ENCODE data around the gene NOS3. TPM values are rescaled to one million over a fixed set of nuclear protein-coding genes. Genes with fewer than 3 reads are reported as not detected.

The NOS3 gene
- total RNA-seq, 1 donor from 2014 or later = 1.8 TPM

GRCh38 chr7:151005566-151005965, 14.7 kb downstream of the NOS3 start:
- TF ChIP-seq, protein P1, sequence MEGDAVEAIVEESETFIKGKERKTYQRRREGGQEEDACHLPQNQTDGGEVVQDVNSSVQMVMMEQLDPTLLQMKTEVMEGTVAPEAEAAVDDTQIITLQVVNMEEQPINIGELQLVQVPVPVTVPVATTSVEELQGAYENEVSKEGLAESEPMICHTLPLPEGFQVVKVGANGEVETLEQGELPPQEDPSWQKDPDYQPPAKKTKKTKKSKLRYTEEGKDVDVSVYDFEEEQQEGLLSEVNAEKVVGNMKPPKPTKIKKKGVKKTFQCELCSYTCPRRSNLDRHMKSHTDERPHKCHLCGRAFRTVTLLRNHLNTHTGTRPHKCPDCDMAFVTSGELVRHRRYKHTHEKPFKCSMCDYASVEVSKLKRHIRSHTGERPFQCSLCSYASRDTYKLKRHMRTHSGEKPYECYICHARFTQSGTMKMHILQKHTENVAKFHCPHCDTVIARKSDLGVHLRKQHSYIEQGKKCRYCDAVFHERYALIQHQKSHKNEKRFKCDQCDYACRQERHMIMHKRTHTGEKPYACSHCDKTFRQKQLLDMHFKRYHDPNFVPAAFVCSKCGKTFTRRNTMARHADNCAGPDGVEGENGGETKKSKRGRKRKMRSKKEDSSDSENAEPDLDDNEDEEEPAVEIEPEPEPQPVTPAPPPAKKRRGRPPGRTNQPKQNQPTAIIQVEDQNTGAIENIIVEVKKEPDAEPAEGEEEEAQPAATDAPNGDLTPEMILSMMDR (IDR thresholded peaks at IDR 0.05; ENCODE audit: insufficient read depth, low read depth, low read length) = no peak
- TF ChIP-seq EZH2 (IDR thresholded peaks at IDR 0.05; ENCODE audit: insufficient read depth, low read length) = no peak
- no peaks in the 10 kb centered on the region for H3K36me3 ChIP-seq (ENCODE audit: insufficient read depth, low read length)
- no peak overlapping the region for H2AFZ ChIP-seq (ENCODE audit: low read depth, low read length)
- H3K9ac ChIP-seq (ENCODE audit: low read length) = no peak overlapping the region
- FAIRE-seq (no peak), DNase-seq (ENCODE audit: low read depth) (no peak)
- H3K27ac Mint-ChIP-seq (ENCODE audit: unreplicated experiment) = no peak overlapping the region
- H3K9me3 Mint-ChIP-seq (ENCODE audit: unreplicated experiment) = no peaks in the 10 kb centered on the region
- no peak overlapping the region for H3K4me2 ChIP-seq (ENCODE audit: low read length)
- H3K79me2 ChIP-seq (ENCODE audit: insufficient read depth, low read length) = no peaks in the 10 kb centered on the region
- no peak overlapping the region for H3K4me3 Mint-ChIP-seq (ENCODE audit: unreplicated experiment)
- no peaks in the 10 kb centered on the region for H4K20me1 ChIP-seq (ENCODE audit: insufficient read depth, low read length)
- no peak overlapping the region for H3K27ac ChIP-seq (ENCODE audit: low read depth, low read length)
- H3K4me1 ChIP-seq (ENCODE audit: insufficient read depth, low read length) = peaks cover 2% of the 10 kb centered on the region
- H3K4me3 ChIP-seq (ENCODE audit: insufficient read depth, low read depth, low read length) = no peak overlapping the region
- H3K27me3 Mint-ChIP-seq (ENCODE audit: low read depth, unreplicated experiment) = peaks cover 33% of the 10 kb centered on the region
- H3K36me3 Mint-ChIP-seq (ENCODE audit: low read depth, unreplicated experiment) = no peaks in the 10 kb centered on the region
- H3K27me3 ChIP-seq (ENCODE audit: insufficient read depth, low read length) = peaks cover 4% of the 10 kb centered on the region
- no peaks in the 10 kb centered on the region for H3K9me3 ChIP-seq (ENCODE audit: insufficient read depth, low read depth, low read length)
- peaks cover 4% of the 10 kb centered on the region for H3K4me1 Mint-ChIP-seq (ENCODE audit: low read depth, unreplicated experiment)

- peaks cover 8% of the 10 kb centered on the region for H3K4me1 Mint-ChIP-seq (ENCODE audit: low read depth, unreplicated experiment)
- H3K27me3 Mint-ChIP-seq (ENCODE audit: low read depth, unreplicated experiment) = peaks cover 32% of the 10 kb centered on the region
- Histone ChIP-seq H3K36me3 (ENCODE audit: insufficient read depth, low read length) (no peaks in the 10 kb centered on the region), H3K9me3 (ENCODE audit: insufficient read depth, low read depth, low read length) (no peaks in the 10 kb centered on the region), H3K27ac (ENCODE audit: low read depth, low read length) (no peak overlapping the region), H3K4me1 (ENCODE audit: insufficient read depth, low read length) (peaks cover 5% of the 10 kb centered on the region), H2AFZ (ENCODE audit: low read depth, low read length) (no peak overlapping the region), H3K79me2 (ENCODE audit: insufficient read depth, low read length) (no peaks in the 10 kb centered on the region), H3K4me2 (ENCODE audit: low read length) (no peak overlapping the region), H3K9ac (ENCODE audit: low read length) (no peak overlapping the region), H4K20me1 (ENCODE audit: insufficient read depth, low read length) (no peaks in the 10 kb centered on the region), H3K27me3 (ENCODE audit: insufficient read depth, low read length) (peaks cover 4% of the 10 kb centered on the region), H3K4me3 (ENCODE audit: insufficient read depth, low read depth, low read length) (no peak overlapping the region)
- no peak overlapping the region for H3K4me3 Mint-ChIP-seq (ENCODE audit: unreplicated experiment)
- H3K9me3 Mint-ChIP-seq (ENCODE audit: unreplicated experiment) = no peaks in the 10 kb centered on the region
- H3K36me3 Mint-ChIP-seq (ENCODE audit: low read depth, unreplicated experiment) = no peaks in the 10 kb centered on the region
- no peak for TF ChIP-seq EZH2 (IDR thresholded peaks at IDR 0.05; ENCODE audit: insufficient read depth, low read length)
- DNase-seq (ENCODE audit: low read depth) = no peak
- no peak for FAIRE-seq
- no peak overlapping the region for H3K27ac Mint-ChIP-seq (ENCODE audit: unreplicated experiment)
Measured at GRCh38 chr7:151006590-151007300, 15.9 kb downstream of the NOS3 start.

DNA sequence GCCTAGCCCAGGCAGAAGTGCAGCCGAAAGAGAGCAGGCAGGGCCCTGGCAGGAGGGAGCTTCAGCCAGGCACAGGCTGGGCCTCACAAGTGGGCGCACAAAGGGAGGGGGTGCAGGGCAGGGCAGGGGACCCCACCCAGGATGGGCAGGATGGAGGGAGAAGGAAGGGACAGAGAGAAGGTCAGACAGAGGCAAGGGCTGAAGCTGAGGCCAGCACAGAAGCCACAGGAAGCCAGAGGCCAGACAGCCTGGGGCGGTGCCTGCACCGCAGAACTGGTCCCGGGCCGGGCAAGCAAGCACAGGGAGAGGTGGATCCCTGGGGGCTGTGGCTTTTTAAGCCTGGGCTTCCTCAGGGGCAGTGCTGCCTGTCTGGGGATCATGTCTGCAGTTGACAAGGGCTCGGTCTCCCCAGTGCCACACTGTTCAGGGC, 16.7 kb downstream of the NOS3 start:
- Histone ChIP-seq H3K27ac (ENCODE audit: low read depth, low read length) (no peak overlapping the region), H4K20me1 (ENCODE audit: insufficient read depth, low read length) (no peaks in the 10 kb centered on the region), H2AFZ (ENCODE audit: low read depth, low read length) (no peak overlapping the region), H3K4me2 (ENCODE audit: low read length) (no peak overlapping the region), H3K4me1 (ENCODE audit: insufficient read depth, low read length) (peaks cover 5% of the 10 kb centered on the region), H3K4me3 (ENCODE audit: insufficient read depth, low read depth, low read length) (no peak overlapping the region), H3K9ac (ENCODE audit: low read length) (no peak overlapping the region), H3K36me3 (ENCODE audit: insufficient read depth, low read length) (no peaks in the 10 kb centered on the region), H3K9me3 (ENCODE audit: insufficient read depth, low read depth, low read length) (no peaks in the 10 kb centered on the region), H3K27me3 (ENCODE audit: insufficient read depth, low read length) (peaks cover 4% of the 10 kb centered on the region), H3K79me2 (ENCODE audit: insufficient read depth, low read length) (no peaks in the 10 kb centered on the region)
- peaks cover 36% of the 10 kb centered on the region for H3K27me3 Mint-ChIP-seq (ENCODE audit: low read depth, unreplicated experiment)
- H3K27ac Mint-ChIP-seq (ENCODE audit: unreplicated experiment) = no peak overlapping the region
- DNase-seq (ENCODE audit: low read depth) (no peak), FAIRE-seq (no peak)
- TF ChIP-seq, protein P1 (IDR thresholded peaks at IDR 0.05; ENCODE audit: insufficient read depth, low read depth, low read length) = no peak
- TF ChIP-seq EZH2 (IDR thresholded peaks at IDR 0.05; ENCODE audit: insufficient read depth, low read length) = no peak
- no peak overlapping the region for H3K4me3 Mint-ChIP-seq (ENCODE audit: unreplicated experiment)
- H3K9me3 Mint-ChIP-seq (ENCODE audit: unreplicated experiment) = no peaks in the 10 kb centered on the region
- H3K36me3 Mint-ChIP-seq (ENCODE audit: low read depth, unreplicated experiment) = peaks cover under 1% of the 10 kb centered on the region
- peaks cover 11% of the 10 kb centered on the region for H3K4me1 Mint-ChIP-seq (ENCODE audit: low read depth, unreplicated experiment)

All from astrocyte (in vitro differentiated cells and primary cell).